ENCODE data around the gene ICAM1. TPM values are rescaled to one million over a fixed set of nuclear protein-coding genes. Genes with fewer than 3 reads are reported as not detected.
A peak's percentile ranks its signal among the peaks of the same experiment; 100 is the strongest.

Gene ICAM1
- total RNA-seq, 5 donors from 2014 or later (not counting 1 experiment from before 2014, with no cell fraction given), result 4.2 to 11.0 (median 5.9) TPM

DNA sequence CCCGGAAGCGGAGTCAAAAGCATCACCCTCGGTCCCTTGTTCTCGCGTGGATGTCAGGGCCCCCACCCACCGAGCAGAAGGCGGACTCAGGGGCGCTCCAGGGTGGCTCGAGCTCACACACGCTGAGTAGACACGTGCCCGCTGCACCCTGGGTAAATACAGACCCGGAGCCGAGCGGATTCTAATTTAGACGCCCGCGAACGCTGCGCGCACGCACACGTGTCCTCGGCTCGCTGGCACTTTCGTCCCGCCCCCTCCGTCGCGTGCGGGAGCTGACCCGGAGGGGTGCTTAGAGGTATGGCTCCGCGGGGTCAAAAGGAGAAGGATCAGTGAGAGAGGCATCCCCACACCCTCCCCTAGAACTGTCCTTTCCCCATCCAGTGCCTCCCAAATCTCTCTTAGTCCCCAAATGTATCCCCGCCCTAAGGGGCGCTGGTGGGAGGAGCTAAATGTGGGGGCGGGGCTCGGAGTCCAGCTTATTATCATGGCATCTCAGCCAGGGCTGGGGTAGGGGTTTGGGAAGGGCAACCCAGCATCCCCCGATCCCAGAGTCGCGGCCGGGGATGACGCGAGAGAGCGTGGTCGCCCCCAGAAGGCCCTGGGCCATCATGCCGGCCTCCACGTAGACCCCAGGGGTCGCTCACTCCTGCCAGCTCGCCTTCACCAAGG is 18.4 kb downstream of the ICAM1 start:
- peaks cover 30 to 84% of the 10 kb centered on the region in 2 experiments for H3K4me1 ChIP-seq (ENCODE audit: control insufficient read depth in 1 of 2, extremely low read depth in 1 of 2, insufficient read depth in 2 of 2, low read length in 2 of 2)
- H3K9me3 Mint-ChIP-seq, result no peaks in the 10 kb centered on the region
- H3K9me3 ChIP-seq, result no peaks in the 10 kb centered on the region
- no peak overlapping the region for H3K27ac Mint-ChIP-seq
- ATAC-seq (replicated peaks in 1 of 4) (peak; percentile 49 to 61 (median 52)), DNase-seq (peak in 34 of 35 experiments; percentile 24 to 81 (median 62))
- POLR2A ChIA-PET, result interaction anchor here in 1 of 2 donors (0.5 to 0.7 kb wide), 4 partner anchors 83 to 289 kb away, joined by 3 to 5 read pairs (median 4); partner anchors contain the start of gene TYK2
- CTCF ChIA-PET, result interaction anchor here in 1 of 2 donors (0.5 to 2.9 kb wide), 5 partner anchors 18 to 139 kb away, joined by 3 to 22 read pairs (median 4); partner anchors contain the start of genes ICAM1 and TYK2
- H3K27me3 ChIP-seq (replicated peaks in 1 of 2; ENCODE audit: control insufficient read depth in 2 of 2, extremely low read depth in 1 of 2, insufficient read depth in 2 of 2, low read length in 1 of 2), result peaks cover 12 to 79% of the 10 kb centered on the region in 2 experiments
- WGBS (ENCODE audit: insufficient coverage), result under 1% methylated on average over 31 of the region's 50 CpGs
- H3K36me3 ChIP-seq (ENCODE audit: control insufficient read depth in 2 of 2, extremely low read depth in 1 of 2, insufficient read depth in 1 of 2, low read length in 1 of 2), result peaks cover 0 to 18% of the 10 kb centered on the region in 2 donors
- H3K4me3 Mint-ChIP-seq, result peak overlapping the region; percentile 70 to 88 (median 70)
- H3K27ac ChIP-seq (ENCODE audit: low read length), result no peak overlapping the region
- peak overlapping the region; percentile 49 to 72 for H3K4me3 ChIP-seq (ENCODE audit: control insufficient read depth in 1 of 2, extremely low read depth in 1 of 2, low read length in 1 of 2)
- H3K36me3 Mint-ChIP-seq, result peaks cover 18% of the 10 kb centered on the region
- H3K27me3 Mint-ChIP-seq, result peaks cover 24 to 63% of the 10 kb centered on the region in 2 donors
- H3K4me1 Mint-ChIP-seq, result peaks cover 62 to 72% (median 68%) of the 10 kb centered on the region in 3 donors

DNA sequence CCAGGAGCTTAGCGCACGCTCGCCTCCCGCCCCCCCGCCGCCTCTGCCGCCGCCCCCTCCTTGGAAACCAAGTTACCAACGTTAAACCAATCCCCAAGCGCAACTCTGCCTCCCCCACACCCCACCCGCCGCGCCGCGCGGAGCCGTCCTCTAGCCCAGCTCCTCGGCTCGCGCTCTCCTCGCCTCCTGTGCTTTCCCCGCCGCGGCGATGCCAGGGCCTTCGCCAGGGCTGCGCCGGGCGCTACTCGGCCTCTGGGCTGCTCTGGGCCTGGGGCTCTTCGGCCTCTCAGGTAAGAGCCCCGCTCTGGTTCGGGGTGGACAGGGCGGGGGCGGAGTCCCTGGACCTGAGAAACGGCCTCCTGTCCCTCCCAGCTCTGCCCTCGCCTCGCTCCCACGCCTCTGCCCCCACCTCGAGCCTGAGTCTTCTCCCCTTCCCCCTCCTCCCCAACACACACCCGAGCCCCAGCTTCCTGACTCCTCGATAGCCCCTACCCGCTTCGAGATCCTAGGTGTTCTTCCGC is 19.0 kb downstream of the ICAM1 start, which contains the start of gene ICAM5:
ICAM5 (plus strand) TSS at position 117 of the 521 bp plus-strand sequence; CDS start at position 209, 92 bp downstream.
- Histone ChIP-seq H3K27ac (ENCODE audit: low read length) (no peak within 1 kb of the TSS), H3K36me3 (ENCODE audit: control insufficient read depth in 2 of 2, extremely low read depth in 1 of 2, insufficient read depth in 1 of 2, low read length in 1 of 2) (peaks cover 0 to 12% of the 10 kb centered on the region in 2 donors), H3K4me1 (ENCODE audit: control insufficient read depth in 1 of 2, extremely low read depth in 1 of 2, insufficient read depth in 2 of 2, low read length in 2 of 2) (peaks cover 30 to 90% of the 10 kb centered on the region in 2 experiments), H3K9me3 (no peaks in the 10 kb centered on the region), H3K4me3 (ENCODE audit: control insufficient read depth in 1 of 2, extremely low read depth in 1 of 2, low read length in 1 of 2) (peak within 1 kb of the TSS; percentile 49 to 72), H3K27me3 (replicated peaks in 1 of 2; ENCODE audit: control insufficient read depth in 2 of 2, extremely low read depth in 1 of 2, insufficient read depth in 2 of 2, low read length in 1 of 2) (peaks cover 13 to 85% of the 10 kb centered on the region in 2 experiments)
- Mint-ChIP-seq H3K4me1 (peaks cover 62 to 76% (median 71%) of the 10 kb centered on the region in 3 donors), H3K9me3 (no peaks in the 10 kb centered on the region), H3K27me3 (peaks cover 26 to 69% of the 10 kb centered on the region in 2 donors), H3K4me3 (peak within 1 kb of the TSS; percentile 70 to 88 (median 73)), H3K27ac (peak within 1 kb of the TSS in 1 of 2 donors; percentile 67), H3K36me3 (peaks cover 14% of the 10 kb centered on the region)
- CTCF ChIA-PET, result interaction anchor here in 1 of 2 donors (1.0 to 2.9 kb wide), 2 partner anchors 19 to 91 kb away, joined by 4 to 22 read pairs; partner anchors contain the start of genes ICAM1 and TYK2
- DNase-seq, result peak in 10 of 35 experiments; percentile 15 to 54 (median 30)
- POLR2A ChIA-PET, result interaction anchor here in 1 of 2 donors (0.5 to 0.6 kb wide), 2 partner anchors 252 to 290 kb away, joined by 3 to 5 read pairs; no protein-coding TSS in a partner anchor
- WGBS (ENCODE audit: insufficient coverage), result 1% methylated on average over 39 of the region's 45 CpGs
- peak in 2 of 4 experiments; percentile 13 to 19 for ATAC-seq (replicated peaks in 1 of 4)

DNA sequence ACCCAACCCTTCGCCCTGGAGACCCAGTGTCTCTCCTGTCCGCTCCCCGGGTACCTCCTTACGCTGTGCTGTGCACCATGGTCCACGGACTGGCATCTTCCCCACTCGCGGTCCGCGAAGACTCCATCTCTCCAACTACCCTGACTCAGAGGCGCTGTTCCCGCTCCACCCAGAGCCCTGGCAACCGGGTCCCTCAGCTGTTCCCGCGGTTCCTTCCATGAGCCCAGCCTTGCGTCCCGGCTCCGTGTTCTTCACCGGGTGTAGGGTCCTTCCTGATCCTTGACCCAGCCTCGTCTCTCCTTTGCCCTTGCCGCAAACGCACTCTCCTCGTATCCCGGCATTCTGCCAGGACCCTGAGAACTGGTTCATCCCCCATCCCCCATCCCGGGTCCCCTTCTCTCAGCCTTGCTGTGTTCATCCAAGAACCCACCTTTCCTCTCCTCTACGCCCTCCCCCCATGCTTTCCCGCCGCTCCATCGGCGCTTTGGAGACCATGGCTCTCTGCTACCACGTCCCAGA is 19.5 kb downstream of the ICAM1 start:
- Mint-ChIP-seq H3K27me3 (peaks cover 28 to 72% of the 10 kb centered on the region in 2 donors), H3K4me3 (peak overlapping the region; percentile 70 to 88 (median 73)), H3K27ac (peak overlapping the region in 1 of 2 donors; percentile 67), H3K9me3 (no peaks in the 10 kb centered on the region), H3K4me1 (peaks cover 64 to 75% (median 71%) of the 10 kb centered on the region in 3 donors), H3K36me3 (peaks cover 9% of the 10 kb centered on the region)
- no peak for ATAC-seq (replicated peaks in 1 of 4)
- Histone ChIP-seq H3K27ac (ENCODE audit: low read length) (no peak overlapping the region), H3K4me1 (ENCODE audit: control insufficient read depth in 1 of 2, extremely low read depth in 1 of 2, insufficient read depth in 2 of 2, low read length in 2 of 2) (peaks cover 31 to 95% of the 10 kb centered on the region in 2 experiments), H3K27me3 (replicated peaks in 1 of 2; ENCODE audit: control insufficient read depth in 2 of 2, extremely low read depth in 1 of 2, insufficient read depth in 2 of 2, low read length in 1 of 2) (peaks cover 15 to 90% of the 10 kb centered on the region in 2 experiments), H3K9me3 (no peaks in the 10 kb centered on the region), H3K4me3 (ENCODE audit: control insufficient read depth in 1 of 2, extremely low read depth in 1 of 2, low read length in 1 of 2) (peak overlapping the region; percentile 39 to 49), H3K36me3 (ENCODE audit: control insufficient read depth in 2 of 2, extremely low read depth in 1 of 2, insufficient read depth in 1 of 2, low read length in 1 of 2) (peaks cover 0 to 7% of the 10 kb centered on the region in 2 donors)
- ChIA-PET CTCF (interaction anchor here in 1 of 2 donors (1.7 kb wide), 1 partner anchor 20 kb away, joined by 6 read pairs; the partner anchor contains the start of gene ICAM1), POLR2A (no interaction called here)
- WGBS (ENCODE audit: insufficient coverage), result 2% methylated on average over 29 of the region's 30 CpGs
- DNase-seq, result peak in 2 of 35 experiments; percentile 20 to 27

DNA sequence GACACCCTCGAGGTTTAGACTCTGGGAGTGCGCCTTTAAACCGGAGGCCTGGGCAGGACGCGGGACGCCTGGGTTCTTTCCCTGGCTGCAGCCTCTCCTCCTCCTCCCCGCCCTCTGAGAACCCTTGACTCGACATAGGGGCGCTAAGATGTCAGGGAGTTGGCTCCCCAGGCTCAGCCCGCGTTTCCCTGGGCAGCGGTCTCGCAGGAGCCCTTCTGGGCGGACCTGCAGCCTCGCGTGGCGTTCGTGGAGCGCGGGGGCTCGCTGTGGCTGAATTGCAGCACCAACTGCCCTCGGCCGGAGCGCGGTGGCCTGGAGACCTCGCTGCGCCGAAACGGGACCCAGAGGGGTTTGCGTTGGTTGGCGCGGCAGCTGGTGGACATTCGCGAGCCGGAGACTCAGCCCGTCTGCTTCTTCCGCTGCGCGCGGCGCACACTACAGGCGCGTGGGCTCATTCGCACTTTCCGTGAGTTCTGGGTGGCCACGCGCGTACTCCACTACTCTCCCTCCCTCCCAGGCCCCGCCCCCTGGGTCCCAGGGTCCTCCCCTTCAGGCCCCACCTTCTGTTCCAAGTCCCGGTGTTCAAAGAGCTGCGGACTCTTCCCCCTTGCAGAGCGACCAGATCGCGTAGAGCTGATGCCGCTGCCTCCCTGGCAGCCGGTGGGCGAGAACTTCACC is 20.1 kb downstream of the ICAM1 start:
- DNase-seq (peak in 14 of 35 experiments; percentile 30 to 69 (median 38)), ATAC-seq (replicated peaks in 1 of 4) (peak; percentile 18 to 22 (median 21))
- no peak overlapping the region for H3K27ac Mint-ChIP-seq
- peaks cover 33 to 78% of the 10 kb centered on the region in 2 donors for H3K27me3 Mint-ChIP-seq
- H3K27me3 ChIP-seq (replicated peaks in 1 of 2; ENCODE audit: control insufficient read depth in 2 of 2, extremely low read depth in 1 of 2, insufficient read depth in 2 of 2, low read length in 1 of 2), result peaks cover 15 to 96% of the 10 kb centered on the region in 2 experiments
- H3K9me3 ChIP-seq, result no peaks in the 10 kb centered on the region
- H3K36me3 ChIP-seq (ENCODE audit: control insufficient read depth in 2 of 2, extremely low read depth in 1 of 2, insufficient read depth in 1 of 2, low read length in 1 of 2), result peaks cover 0 to 2% of the 10 kb centered on the region in 2 donors
- H3K4me3 Mint-ChIP-seq, result peak overlapping the region; percentile 70 to 88 (median 73)
- POLR2A ChIA-PET, result interaction anchor here in 1 of 2 donors (0.6 kb wide), 1 partner anchor 21 kb away, joined by 5 read pairs; no protein-coding TSS in a partner anchor
- under 1% methylated on average over 54 of the region's 57 CpGs for WGBS (ENCODE audit: insufficient coverage)
- peaks cover 35 to 100% of the 10 kb centered on the region in 2 experiments for H3K4me1 ChIP-seq (ENCODE audit: control insufficient read depth in 1 of 2, extremely low read depth in 1 of 2, insufficient read depth in 2 of 2, low read length in 2 of 2)
- H3K36me3 Mint-ChIP-seq, result peaks cover 3% of the 10 kb centered on the region
- CTCF ChIA-PET, result interaction anchor here in 1 of 2 donors (1.4 to 1.7 kb wide), 2 partner anchors 21 to 32 kb away, joined by 3 to 6 read pairs; partner anchors contain the start of gene ICAM1
- no peak overlapping the region for H3K27ac ChIP-seq (ENCODE audit: low read length)
- H3K9me3 Mint-ChIP-seq, result no peaks in the 10 kb centered on the region
- peak overlapping the region; percentile 39 to 49 for H3K4me3 ChIP-seq (ENCODE audit: control insufficient read depth in 1 of 2, extremely low read depth in 1 of 2, low read length in 1 of 2)
- H3K4me1 Mint-ChIP-seq, result peaks cover 69 to 79% (median 76%) of the 10 kb centered on the region in 3 donors

DNA sequence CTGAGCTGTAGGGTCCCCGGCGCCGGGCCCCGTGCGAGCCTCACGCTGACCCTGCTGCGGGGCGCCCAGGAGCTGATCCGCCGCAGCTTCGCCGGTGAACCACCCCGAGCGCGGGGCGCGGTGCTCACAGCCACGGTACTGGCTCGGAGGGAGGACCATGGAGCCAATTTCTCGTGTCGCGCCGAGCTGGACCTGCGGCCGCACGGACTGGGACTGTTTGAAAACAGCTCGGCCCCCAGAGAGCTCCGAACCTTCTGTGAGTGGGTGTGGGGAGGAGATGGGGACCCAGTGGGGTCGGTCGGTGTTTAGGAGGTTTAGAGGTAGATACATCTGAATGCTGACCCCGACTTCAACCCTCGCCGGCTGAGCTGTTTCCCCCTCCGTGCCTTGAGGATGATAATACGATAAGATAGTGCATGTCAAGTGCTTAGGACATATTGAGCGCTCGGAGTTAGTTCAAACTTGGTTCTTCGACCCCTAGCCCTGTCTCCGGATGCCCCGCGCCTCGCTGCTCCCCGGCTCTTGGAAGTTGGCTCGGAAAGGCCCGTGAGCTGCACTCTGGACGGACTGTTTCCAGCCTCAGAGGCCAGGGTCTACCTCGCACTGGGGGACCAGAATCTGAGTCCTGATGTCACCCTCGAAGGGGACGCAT is 20.8 kb downstream of the ICAM1 start:
- Histone ChIP-seq H3K27me3 (replicated peaks in 1 of 2; ENCODE audit: control insufficient read depth in 2 of 2, extremely low read depth in 1 of 2, insufficient read depth in 2 of 2, low read length in 1 of 2) (peaks cover 15 to 97% of the 10 kb centered on the region in 2 experiments), H3K9me3 (no peaks in the 10 kb centered on the region), H3K36me3 (ENCODE audit: control insufficient read depth in 2 of 2, extremely low read depth in 1 of 2, insufficient read depth in 1 of 2, low read length in 1 of 2) (no peaks in the 10 kb centered on the region), H3K4me3 (ENCODE audit: control insufficient read depth in 1 of 2, extremely low read depth in 1 of 2, low read length in 1 of 2) (peak overlapping the region; percentile 39 to 49), H3K4me1 (ENCODE audit: control insufficient read depth in 1 of 2, extremely low read depth in 1 of 2, insufficient read depth in 2 of 2, low read length in 2 of 2) (peaks cover 33 to 95% of the 10 kb centered on the region in 2 experiments), H3K27ac (ENCODE audit: low read length) (no peak overlapping the region)
- Mint-ChIP-seq H3K27me3 (peaks cover 33 to 78% of the 10 kb centered on the region in 2 donors), H3K4me3 (peak overlapping the region; percentile 70 to 88 (median 73)), H3K9me3 (no peaks in the 10 kb centered on the region), H3K27ac (peak overlapping the region in 1 of 2 donors; percentile 23), H3K36me3 (no peaks in the 10 kb centered on the region), H3K4me1 (peaks cover 62 to 73% (median 70%) of the 10 kb centered on the region in 3 donors)
- ChIA-PET POLR2A (interaction anchor here (0.6 kb wide), 2 partner anchors 20 to 164 kb away, joined by 5 to 11 read pairs; no protein-coding TSS in a partner anchor), CTCF (interaction anchor here in 1 of 2 donors (1.2 to 1.7 kb wide), 3 partner anchors 12 to 33 kb away, joined by 3 to 6 read pairs (median 4); partner anchors contain the start of gene ICAM1)
- 2% methylated on average over 45 of the region's 49 CpGs for WGBS (ENCODE audit: insufficient coverage)
- peak in 1 of 4 experiments; percentile 4 for ATAC-seq (replicated peaks in 1 of 4)
- DNase-seq, result peak in 7 of 35 experiments; percentile 3 to 41 (median 16)

Measured in T-cell (primary cell).